GM12878 (cell line): Measurements from ENCODE around the gene CDKL2. TPM values are rescaled to one million over a fixed set of nuclear protein-coding genes. Genes with fewer than 3 reads are reported as not detected.

ENCODE experiments used
- ATAC-seq: fragments of 200-7000 bp; cut with Tn5 transposase; 3 replicates; pipeline ENCODE4 v1.9.1; 2020; ENCODE audit warnings: mild to moderate bottlenecking, moderate library complexity
- BruUV-seq: library from RNA; stranded (reverse); fragments of 400-500 nt; replicated peaks from 2 replicates; lab custom pipeline; 2021; lab: Mats Ljungman, UMichigan
- CTCF ChIA-PET: fragments of 300-600 bp; sonication (Branson Sonifier 250); formaldehyde crosslinking; extraction: SDS; loops from one replicate; lab custom pipeline; 2021; ENCODE audit warnings: inconsistent platforms; lab: Yijun Ruan, JAX
- POLR2A ChIA-PET: fragments of 350-600 bp; formaldehyde crosslinking; extraction: SDS; loops from one replicate; lab custom pipeline; 2021; ENCODE audit warnings: inconsistent platforms; lab: Charles Lee
- RAD21 ChIA-PET: fragments of 300-600 bp; sonication (Branson Sonifier 250); formaldehyde crosslinking; loops from one replicate; lab custom pipeline; 2023; ENCODE audit warnings: antibody characterized with exemption; ENCODE audit not compliant: unreplicated experiment; lab: Charles Lee
- SMC1A ChIA-PET: fragments of 300-600 bp; sonication (Branson Sonifier 250); formaldehyde crosslinking; loops from one replicate; lab custom pipeline; 2023; ENCODE audit not compliant: unreplicated experiment, uncharacterized antibody; lab: Charles Lee
- DNase-seq: peaks from one replicate; pipeline ENCODE4 v3.0.0-alpha.2; 2011; ENCODE audit warnings: low read depth, low spot score
- FAIRE-seq: peaks from 3 replicates; lab custom pipeline; 2011; peaks lifted over from hg19 to GRCh38; lab: Jason Lieb, UNC
- H2AFZ ChIP-seq: 2 replicates; pipeline ENCODE4 v1.6.0; 2011; ENCODE audit warnings: low read depth, low read length, control low read depth; ENCODE audit not compliant: control insufficient read depth
- H3K27ac ChIP-seq: 2 replicates; pipeline ENCODE4 v1.5.1; 2011; ENCODE audit warnings: control low read depth; ENCODE audit not compliant: control insufficient read depth, insufficient read depth
- H3K27me3 ChIP-seq, 2 experiments: replicated peaks in 1 of 2; 2 replicates each; pipeline versions ENCODE4 v1.6.0 to v1.6.1; 2011; ENCODE audit warnings: low read length in 1 of 2; ENCODE audit not compliant: control insufficient read depth in 2 of 2, insufficient read depth in 2 of 2
- H3K36me3 ChIP-seq, 2 experiments: 2 replicates each; pipeline ENCODE4 v1.5.1; 2011; ENCODE audit warnings: low read length in 1 of 2; ENCODE audit not compliant: control insufficient read depth in 2 of 2, insufficient read depth in 2 of 2
- H3K4me1 ChIP-seq: 2 replicates; pipeline ENCODE4 v1.6.1; 2011; ENCODE audit warnings: mild to moderate bottlenecking, low read length, moderate library complexity, mixed read lengths; ENCODE audit not compliant: control insufficient read depth, insufficient read depth
- H3K4me2 ChIP-seq: 2 replicates; pipeline ENCODE4 v1.6.0; 2011; ENCODE audit warnings: control low read depth; ENCODE audit not compliant: control insufficient read depth, insufficient read depth
- H3K4me3 ChIP-seq: fragments of 200-600 bp; sonication (generic); 2 replicates; pipeline ENCODE4 v1.5.1; 2016
- H3K79me2 ChIP-seq: 2 replicates; pipeline ENCODE4 v1.6.0; 2011; ENCODE audit warnings: low read length; ENCODE audit not compliant: control insufficient read depth, insufficient read depth
- H3K9ac ChIP-seq: 2 replicates; pipeline ENCODE4 v1.8.0; 2011; ENCODE audit warnings: low read length, control low read depth, mixed read lengths; ENCODE audit not compliant: control insufficient read depth, insufficient read depth
- H3K9me3 ChIP-seq: replicated peaks from 3 replicates; pipeline ENCODE4 v1.5.1; 2011; ENCODE audit warnings: mild to moderate bottlenecking, low read length; ENCODE audit not compliant: control insufficient read depth, insufficient read depth
- H4K20me1 ChIP-seq: 2 replicates; pipeline ENCODE4 v1.6.0; 2011; ENCODE audit not compliant: control insufficient read depth, insufficient read depth
- BHLHE40 ChIP-seq, 2 experiments: fragments of 450-650 bp in 1 of 2; IDR thresholded peaks; 2 replicates each; pipeline ENCODE4 v1.6.1; 2011 to 2017; ENCODE audit warnings: low read depth in 2 of 2, borderline replicate concordance in 1 of 2, improper control_type of control experiment in 1 of 2, low read length in 1 of 2, mild to moderate bottlenecking in 1 of 2
- CBX3 ChIP-seq: fragments of 200-600 bp; sonication (generic); IDR thresholded peaks from 2 replicates; pipeline ENCODE4 v1.6.1; 2016; ENCODE audit warnings: low read depth, borderline replicate concordance
- CEBPB ChIP-seq, 2 experiments: fragments of 150-350 bp in 1 of 2; IDR thresholded peaks; 2 replicates each; pipeline ENCODE4 v1.6.1; 2012 to 2014; ENCODE audit warnings: low read depth in 2 of 2, low read length in 2 of 2, borderline replicate concordance in 1 of 2, inconsistent platforms in 1 of 2
- CHD2 ChIP-seq: IDR thresholded peaks from 2 replicates; pipeline ENCODE4 v1.6.1; 2011; ENCODE audit warnings: low read depth, low read length, improper control_type of control experiment, borderline replicate concordance
- FOS ChIP-seq: IDR thresholded peaks from 3 replicates; pipeline ENCODE4 v1.6.1; 2011; ENCODE audit warnings: borderline replicate concordance; ENCODE audit not compliant: insufficient read length; ENCODE audit errors: extremely low read depth
- HDGF ChIP-seq: fragments of 450-650 bp; IDR thresholded peaks from 2 replicates; pipeline ENCODE4 v1.6.1; 2016; ENCODE audit warnings: antibody characterized with exemption
- KAT2A ChIP-seq: conservative IDR thresholded peaks from 2 replicates; pipeline ENCODE4 v1.6.1; 2011; ENCODE audit warnings: low read depth, low read length; ENCODE audit not compliant: control insufficient read depth
- KDM1A ChIP-seq: fragments of 200-600 bp; sonication (generic); IDR thresholded peaks from 2 replicates; pipeline ENCODE4 v1.6.1; 2016; ENCODE audit warnings: borderline replicate concordance
- MTA2 ChIP-seq: fragments of 450-650 bp; IDR thresholded peaks from 2 replicates; pipeline ENCODE4 v1.6.1; 2016; ENCODE audit warnings: low read depth, mild to moderate bottlenecking, moderate library complexity
- NKRF ChIP-seq: fragments of 450-650 bp; conservative IDR thresholded peaks from 2 replicates; pipeline ENCODE4 v1.6.1; 2017; ENCODE audit warnings: mild to moderate bottlenecking, moderate library complexity
- PKNOX1 ChIP-seq: fragments of 450-650 bp; IDR thresholded peaks from 2 replicates; pipeline ENCODE4 v1.6.1; 2016; ENCODE audit warnings: mild to moderate bottlenecking
- RB1 ChIP-seq: fragments of 450-650 bp; formaldehyde crosslinking; IDR thresholded peaks from 2 replicates; pipeline ENCODE4 v1.6.1; 2017; ENCODE audit warnings: mild to moderate bottlenecking, borderline replicate concordance
- TAF1 ChIP-seq: IDR thresholded peaks from 2 replicates; pipeline ENCODE4 v1.6.1; 2011; ENCODE audit warnings: mild to moderate bottlenecking, low read depth, low read length, borderline replicate concordance
- TCF12 ChIP-seq: IDR thresholded peaks from 2 replicates; pipeline ENCODE4 v1.6.1; 2011; ENCODE audit warnings: low read depth, mild to moderate bottlenecking, low read length
- ZNF217 ChIP-seq: fragments of 450-650 bp; IDR thresholded peaks from 2 replicates; pipeline ENCODE4 v1.6.1; 2017; ENCODE audit warnings: antibody characterized with exemption, mild to moderate bottlenecking
- ZNF592 ChIP-seq: fragments of 450-650 bp; IDR thresholded peaks from 2 replicates; pipeline ENCODE4 v1.6.1; 2017; ENCODE audit warnings: mild to moderate bottlenecking, moderate library complexity
- WGBS: methylation state at CpG from one replicate; pipeline ENCODE4 v1.1.6; 2016; ENCODE audit warnings: low lambda C conversion rate; ENCODE audit not compliant: insufficient replicate concordance, insufficient coverage; ENCODE audit errors: missing lambda C conversion rate; 5-methylcytosine and 5-hydroxymethylcytosine counted together
- in situ Hi-C: fragments of 300-500 bp; cut with MboI; formaldehyde crosslinking; loops from 9 replicates; pipeline ENCODE4 v1.14.3; 2018; ENCODE audit warnings: mixed read lengths
- intact Hi-C: fragments of 100-400 bp; cut with micrococcal nuclease; formaldehyde crosslinking; loops from one replicate; pipeline ENCODE4 v1.14.2; 2022; ENCODE audit not compliant: unreplicated experiment
- polyA plus RNA-seq, 11 experiments: library from polyadenylated mRNA; depleted of rRNA in 4 of 11; unstranded in 6 of 11; stranded (reverse) in 5 of 11; fragments of >200 nt; fragmentation: Nextera tagmentation in 4 of 11; fragmentation: Illumina TruSeq in 1 of 11; extraction: Ambion mirVana in 4 of 11; extraction: Trizol in 1 of 11; gene quantifications; 1 replicate in 1 of 11; 2 replicates in 10 of 11; pipeline versions ENCODE4 v1.2.1 to v1.2.3, GENCODE V29; 2011 to 2016; ENCODE audit warnings: inconsistent platforms in 2 of 11, missing spikeins in 2 of 11, low read depth in 1 of 11
- total RNA-seq, 4 experiments: library from RNA; depleted of rRNA in 3 of 4; stranded (reverse); fragments of >200 nt in 3 of 4; fragmentation: Illumina TruSeq in 1 of 4; extraction: Trizol in 1 of 4; gene quantifications; 2 replicates each; pipeline versions ENCODE4 v1.2.1 to v1.2.3, GENCODE V29; 2013 to 2021

The CDKL2 gene
- total and polyA plus RNA-seq, 10 of the 15 experiments (the other 5 are each of a cell fraction or from before 2014, with no cell fraction given), result 0.05 to 0.24 (median 0.06) TPM; not detected in 7

GRCh38 chr4:75564023-75564422 lies 66.3 kb downstream of the CDKL2 start:
- DNase-seq, result no peak
- ChIA-PET CTCF (no interaction called here), POLR2A (no interaction called here), SMC1A (no interaction called here), RAD21 (no interaction called here)
- Histone ChIP-seq H3K9me3 (no peaks in the 10 kb centered on the region), H3K9ac (no peak overlapping the region), H3K27ac (no peak overlapping the region), H3K4me3 (no peak overlapping the region), H3K36me3 (no peaks in the 10 kb centered on the region), H3K4me1 (no peaks in the 10 kb centered on the region), H3K4me2 (no peak overlapping the region), H2AFZ (no peak overlapping the region), H3K27me3 (no peaks in the 10 kb centered on the region; a peak in 1 of 4 replicates), H4K20me1 (no peaks in the 10 kb centered on the region)
- intact Hi-C loops (no loop called here), in situ Hi-C loops (no loop called here)
- ATAC-seq, result no peak
- no TSS peak for BruUV-seq
- no peak for FAIRE-seq
- TF ChIP-seq NKRF (no peak), RB1 (no peak), ZNF217 (no peak), ZNF592 (no peak), FOS (no peak), CHD2 (no peak), KDM1A (no peak), MTA2 (no peak), CEBPB (IDR thresholded peaks at IDR 0.05; ENCODE audit: borderline replicate concordance in 1 of 2, low read depth in 2 of 2, low read length in 2 of 2) (no peak), TAF1 (no peak), KAT2A (no peak), PKNOX1 (no peak), BHLHE40 (IDR thresholded peaks at IDR 0.05; ENCODE audit: borderline replicate concordance in 1 of 2, low read depth in 2 of 2, low read length in 1 of 2) (no peak), HDGF (no peak), CBX3 (no peak), TCF12 (no peak)
- TF ChIP-seq, all 136 proteins: peak for 0
- 64% methylated on average over 11 of the region's 11 CpGs for WGBS
- H3K79me2 ChIP-seq, result no peaks in the 10 kb centered on the region
